HG03457 (cell line): ENCODE data around the gene STAT6.

Source experiments
- ATAC-seq: cut with Tn5 transposase; IDR thresholded peaks from one replicate; pipeline ENCODE4 v1.9.1; 2021; ENCODE audit warnings: moderate number of reproducible peaks; ENCODE audit not compliant: unreplicated experiment

STAT6 gene

GRCh38 chr12:57103856-57104255 lies 7.3 kb downstream of the STAT6 start:
- no peak for ATAC-seq

DNA sequence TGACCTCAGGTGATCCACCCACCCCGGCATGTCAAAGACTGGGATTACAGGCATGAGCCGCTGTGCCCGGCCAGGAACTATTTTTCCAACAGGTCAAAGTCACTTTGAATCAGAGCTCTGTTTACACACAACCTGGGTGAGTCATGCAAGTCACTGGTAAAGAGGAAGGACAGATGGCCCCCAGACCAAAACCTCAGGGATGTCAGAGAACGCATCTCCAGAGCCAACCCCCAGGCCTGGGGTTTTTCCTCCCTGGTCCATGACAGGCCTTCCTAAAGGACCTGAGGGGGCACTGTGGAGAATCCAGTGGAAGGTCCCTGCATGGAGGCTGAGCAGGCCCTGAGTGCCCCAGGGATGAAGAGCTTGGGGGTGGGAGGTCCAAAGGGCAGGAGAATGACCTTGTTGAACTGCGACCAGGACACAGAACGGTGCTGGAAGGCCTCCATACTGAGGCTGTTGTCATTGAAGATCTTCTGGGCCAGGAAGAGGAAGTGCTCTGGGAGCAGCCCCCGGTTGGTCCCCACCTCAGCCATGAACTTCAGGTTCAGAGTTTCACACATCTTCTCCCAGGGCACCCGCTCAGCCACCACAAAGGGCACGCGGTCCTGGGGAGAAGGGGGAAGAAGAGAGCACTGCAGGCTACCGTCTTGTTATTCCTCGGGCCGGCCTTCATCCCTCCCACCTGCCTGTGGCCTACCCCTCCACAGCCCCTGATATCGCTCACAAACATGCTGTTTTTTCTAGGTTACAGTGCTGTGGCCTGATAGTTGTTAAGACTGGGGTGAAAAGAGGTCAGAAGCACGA lies 9.1 kb downstream of the STAT6 start:
- ATAC-seq = no peak

DNA sequence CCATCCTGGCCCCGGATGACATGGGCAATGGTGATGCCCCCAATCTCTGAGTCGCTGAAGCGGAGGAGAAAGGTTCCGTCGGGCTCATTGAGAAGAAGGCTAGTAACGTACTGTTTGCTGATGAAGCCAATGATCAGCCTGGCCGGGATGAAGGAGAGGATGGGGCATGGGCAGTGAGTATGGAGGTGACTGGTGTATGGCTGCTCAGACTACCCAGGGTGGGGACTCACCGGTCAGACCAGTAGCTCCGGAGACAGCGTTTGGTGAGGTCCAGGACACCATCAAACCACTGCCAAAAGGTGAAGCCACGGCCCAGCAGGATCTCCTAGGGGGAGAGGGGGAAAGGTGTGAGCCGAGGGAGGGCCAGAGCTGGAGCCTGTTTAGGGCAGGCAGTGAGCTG lies 11.4 kb downstream of the STAT6 start:
- no peak for ATAC-seq

- no peak for ATAC-seq
These were observed 12.0 kb downstream of the STAT6 start for GRCh38 chr12:57099047-57099714.

DNA sequence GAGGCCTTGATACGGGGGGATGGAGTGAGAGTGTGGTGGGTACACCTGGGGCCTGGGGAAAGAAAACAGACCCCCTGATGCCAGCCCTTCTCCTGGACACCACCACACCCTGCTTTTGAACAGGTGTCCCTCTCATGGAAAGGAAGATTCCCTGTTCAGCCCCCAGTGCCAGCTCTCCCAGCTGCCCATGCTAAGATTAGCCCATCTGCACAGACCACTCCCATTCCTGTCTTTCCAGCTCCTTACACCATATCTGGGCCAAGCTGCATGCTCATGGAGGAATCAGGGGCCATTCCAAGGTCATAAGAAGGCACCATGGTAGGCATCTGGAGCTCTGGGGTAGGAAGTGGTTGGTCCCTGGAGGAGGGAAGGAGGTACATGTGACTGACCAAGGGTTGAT lies 12.6 kb downstream of the STAT6 start:
- ATAC-seq = no peak

- no peak for ATAC-seq
These were observed 13.7 kb downstream of the STAT6 start for GRCh38 chr12:57097554-57097835.

- no peak for ATAC-seq
These were observed 14.2 kb downstream of the STAT6 start for GRCh38 chr12:57096748-57097553.

DNA sequence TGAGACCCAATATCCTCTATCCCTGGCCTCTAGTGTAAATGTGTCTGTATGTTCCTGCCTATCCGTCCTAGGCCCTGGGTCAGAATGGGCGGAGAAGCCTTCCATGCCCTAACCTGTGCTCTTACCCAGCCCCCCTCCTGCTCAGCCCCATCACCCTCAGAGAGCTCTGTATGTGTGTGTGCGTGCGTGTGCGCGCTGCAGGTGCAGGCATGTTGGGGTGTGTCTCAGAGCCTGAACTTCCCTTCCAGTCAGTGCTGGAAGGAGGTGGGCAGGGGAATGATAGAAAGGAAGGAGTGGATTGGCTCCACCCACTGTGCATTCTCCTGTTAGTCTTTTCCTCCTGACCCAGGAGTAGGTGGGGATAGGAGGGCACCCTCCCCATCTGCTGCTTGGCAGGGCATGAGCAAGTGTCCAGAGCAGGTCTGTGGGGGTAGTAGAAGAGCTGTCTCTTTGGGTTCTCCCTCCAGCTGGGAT lies 15.0 kb downstream of the STAT6 start:
- ATAC-seq = no peak

DNA sequence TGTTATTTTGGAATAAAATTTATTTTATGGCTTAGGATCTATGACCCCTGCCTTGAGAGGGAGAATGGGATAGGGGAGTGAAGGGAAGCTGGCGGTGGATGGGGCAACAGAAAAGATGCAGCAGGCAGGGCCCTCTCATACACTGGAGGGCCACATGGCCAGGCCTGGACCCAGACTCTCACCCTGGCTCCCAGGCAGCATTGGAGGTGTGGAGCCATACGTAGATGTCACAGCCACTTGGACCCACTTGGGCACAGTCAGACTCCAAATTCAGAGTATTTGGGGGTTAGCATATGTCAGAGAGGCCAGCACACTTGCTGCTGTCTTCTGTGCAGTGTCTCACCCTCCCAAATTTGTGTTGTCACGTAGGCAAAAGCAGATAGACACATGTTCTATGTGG lies 15.7 kb downstream of the STAT6 start:
- ATAC-seq = no peak

DNA sequence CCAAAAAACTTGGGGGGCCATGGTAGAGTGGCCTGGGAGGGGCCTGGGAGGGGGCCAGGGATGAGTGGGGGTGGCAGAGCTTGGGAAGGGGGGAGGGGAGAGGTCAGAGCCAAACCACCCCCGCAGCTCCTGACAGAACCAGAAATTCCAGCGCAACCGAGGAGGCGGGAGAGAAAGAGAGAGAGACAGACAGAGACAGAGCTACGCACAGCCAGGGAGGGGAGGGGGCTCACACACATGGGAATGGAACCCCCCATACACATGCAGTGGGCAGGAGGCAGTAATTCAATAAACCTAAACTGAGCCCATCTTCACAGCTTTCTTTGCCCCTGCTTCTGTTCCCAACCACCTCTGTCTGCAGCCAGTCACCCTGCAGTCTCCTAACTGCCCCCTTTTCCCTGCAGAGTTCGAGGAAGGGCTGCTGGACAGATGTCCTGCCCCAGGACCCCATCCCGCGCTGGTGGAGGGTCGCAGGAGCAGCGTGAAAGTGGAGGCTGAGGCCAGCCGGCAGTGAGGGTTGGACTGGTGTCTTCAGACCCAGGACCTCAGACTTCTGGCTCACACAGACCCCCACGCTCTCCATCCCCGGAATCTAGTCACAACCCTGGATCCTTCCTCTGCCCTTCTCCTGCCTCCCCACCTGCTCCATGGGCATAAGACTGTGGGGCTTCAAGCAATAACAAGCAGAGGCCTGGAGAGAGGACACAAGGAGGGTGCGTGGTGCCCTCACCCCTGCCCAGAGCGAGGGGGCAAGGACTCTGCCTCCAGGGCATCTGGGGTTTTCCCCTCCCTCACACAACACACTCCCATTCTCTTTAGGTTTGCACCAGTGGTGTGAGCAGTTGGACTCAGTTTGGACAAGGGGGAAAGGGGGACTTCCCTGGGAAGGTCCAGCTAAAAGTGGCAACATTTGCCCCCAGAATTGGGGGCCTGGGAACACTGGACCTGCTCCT lies 16.7 kb downstream of the STAT6 start:
- ATAC-seq = no peak

GRCh38 chr12:57093415-57094207 lies 17.6 kb downstream of the STAT6 start:
- no peak for ATAC-seq

GRCh38 chr12:57092876-57093414 lies 18.2 kb downstream of the STAT6 start:
- no peak for ATAC-seq

DNA sequence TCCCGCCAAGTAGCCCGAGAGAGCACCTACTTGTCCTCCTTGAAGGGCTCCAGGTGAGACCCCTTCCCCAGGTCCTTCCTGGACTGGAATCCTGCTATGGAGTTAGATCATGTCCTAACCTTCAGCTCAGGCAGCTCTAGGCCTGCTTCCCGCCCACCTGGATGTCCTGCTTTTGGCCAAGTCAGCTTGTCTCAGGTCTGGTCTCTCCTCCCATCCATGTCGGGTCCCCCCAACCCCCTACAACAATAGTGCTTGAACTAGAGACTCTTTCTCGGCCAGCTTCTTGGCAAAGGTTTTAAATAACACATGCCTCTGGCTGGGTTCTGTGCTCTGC lies 18.7 kb downstream of the STAT6 start:
- ATAC-seq = no peak

- no peak for ATAC-seq
These were observed 19.3 kb downstream of the STAT6 start for GRCh38 chr12:57091638-57092528.

DNA sequence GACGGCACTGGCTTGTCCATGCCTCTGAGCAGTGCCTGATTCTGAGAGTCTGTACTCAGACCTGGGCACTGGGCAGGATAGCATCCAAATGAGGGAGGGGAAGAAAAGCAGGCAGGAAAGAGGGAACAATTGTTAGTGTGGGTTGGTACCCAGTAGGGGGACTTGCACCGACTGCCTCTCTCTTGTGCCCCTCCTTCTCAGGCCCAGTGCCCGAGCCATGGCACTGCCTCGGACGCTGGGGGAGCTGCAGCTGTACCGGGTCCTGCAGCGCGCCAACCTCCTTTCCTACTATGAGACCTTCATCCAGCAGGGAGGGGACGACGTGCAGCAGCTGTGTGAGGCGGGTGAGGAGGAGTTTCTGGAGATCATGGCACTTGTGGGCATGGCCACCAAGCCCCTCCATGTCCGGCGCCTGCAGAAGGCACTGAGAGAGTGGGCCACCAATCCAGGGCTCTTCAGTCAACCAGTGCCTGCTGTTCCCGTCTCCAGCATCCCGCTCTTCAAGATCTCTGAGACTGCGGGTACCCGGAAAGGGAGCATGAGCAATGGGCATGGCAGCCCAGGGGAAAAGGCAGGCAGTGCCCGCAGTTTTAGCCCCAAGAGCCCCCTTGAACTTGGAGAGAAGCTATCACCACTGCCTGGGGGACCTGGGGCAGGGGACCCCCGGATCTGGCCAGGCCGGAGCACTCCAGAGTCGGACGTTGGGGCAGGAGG lies 20.1 kb downstream of the STAT6 start:
- ATAC-seq = no peak

DNA sequence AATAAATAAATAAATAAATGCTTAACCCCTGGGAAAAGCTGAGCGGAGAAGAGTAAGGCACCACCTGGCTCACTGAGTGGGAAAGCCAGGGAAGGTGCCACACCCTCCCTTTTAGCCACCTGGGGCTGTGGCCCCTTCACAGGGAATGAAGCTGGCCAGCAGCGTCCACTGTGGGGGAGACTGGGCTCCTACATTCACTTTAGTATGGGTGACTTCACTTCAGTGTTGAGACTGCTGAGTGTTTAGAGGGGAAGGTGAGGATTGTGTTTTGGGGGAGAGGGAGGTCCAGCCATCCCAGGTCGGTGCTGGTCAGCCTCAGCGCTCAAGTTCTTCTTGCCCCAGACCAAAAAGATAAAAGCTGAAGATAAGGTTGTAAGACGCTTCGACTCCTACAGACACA lies 20.7 kb downstream of the STAT6 start:
- no peak for ATAC-seq

GRCh38 chr12:57089271-57090245 lies 21.6 kb downstream of the STAT6 start:
- ATAC-seq = no peak
